Body of pancreas (tissue), 4 donors: ENCODE data around the gene GPRASP3.
"Not testable (repeated sequence)": the region's sequence is repeated elsewhere in the genome, so short reads cannot be mapped to it uniquely, and the experiment has no call there.

Source experiments
- POLR2A ChIP-seq, 3 donors: fragments of 450-650 bp; IDR thresholded peaks; one replicate each; pipeline ENCODE4 v1.6.1; 2016; ENCODE audit warnings: antibody characterized with exemption in 3 of 3, mild to moderate bottlenecking in 2 of 3
- TF ChIP-seq, protein P1 (sequence below), 7 experiments: fragments of 450-650 bp in 4 of 7; fragments of 200-600 bp in 3 of 7; sonication (generic) in 3 of 7; IDR thresholded peaks; one replicate each; pipeline ENCODE4 v1.5.1; 2016 to 2019; ENCODE audit warnings: antibody characterized with exemption in 7 of 7

- not testable (repeated sequence) for TF ChIP-seq POLR2A (IDR thresholded peaks at IDR 0.05)
- TF ChIP-seq, protein P1, sequence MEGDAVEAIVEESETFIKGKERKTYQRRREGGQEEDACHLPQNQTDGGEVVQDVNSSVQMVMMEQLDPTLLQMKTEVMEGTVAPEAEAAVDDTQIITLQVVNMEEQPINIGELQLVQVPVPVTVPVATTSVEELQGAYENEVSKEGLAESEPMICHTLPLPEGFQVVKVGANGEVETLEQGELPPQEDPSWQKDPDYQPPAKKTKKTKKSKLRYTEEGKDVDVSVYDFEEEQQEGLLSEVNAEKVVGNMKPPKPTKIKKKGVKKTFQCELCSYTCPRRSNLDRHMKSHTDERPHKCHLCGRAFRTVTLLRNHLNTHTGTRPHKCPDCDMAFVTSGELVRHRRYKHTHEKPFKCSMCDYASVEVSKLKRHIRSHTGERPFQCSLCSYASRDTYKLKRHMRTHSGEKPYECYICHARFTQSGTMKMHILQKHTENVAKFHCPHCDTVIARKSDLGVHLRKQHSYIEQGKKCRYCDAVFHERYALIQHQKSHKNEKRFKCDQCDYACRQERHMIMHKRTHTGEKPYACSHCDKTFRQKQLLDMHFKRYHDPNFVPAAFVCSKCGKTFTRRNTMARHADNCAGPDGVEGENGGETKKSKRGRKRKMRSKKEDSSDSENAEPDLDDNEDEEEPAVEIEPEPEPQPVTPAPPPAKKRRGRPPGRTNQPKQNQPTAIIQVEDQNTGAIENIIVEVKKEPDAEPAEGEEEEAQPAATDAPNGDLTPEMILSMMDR (IDR thresholded peaks at IDR 0.05), result not testable (repeated sequence)
These were observed 595 bp downstream of the GPRASP3 start for GRCh38 chrX:102721169-102721506.
